DOHH2 (cell line): ENCODE results near the gene DOK7.

Source experiments
- CTCF ChIP-seq: fragments of 200-600 bp; sonication (generic); IDR thresholded peaks from one replicate; pipeline ENCODE4 v1.5.1; 2014; ENCODE audit warnings: antibody characterized with exemption, mild to moderate bottlenecking, low read depth, low read length; ENCODE audit not compliant: poor library complexity, severe bottlenecking
- EZH2phosphoT487 ChIP-seq: fragments of 200-600 bp; sonication (generic); IDR thresholded peaks from 2 replicates; pipeline ENCODE4 v1.6.1; 2017; ENCODE audit warnings: borderline replicate concordance, mild to moderate bottlenecking, antibody characterized with exemption, low read length, moderate library complexity, mixed read lengths

GRCh38 chr4:3527101-3527913 lies 64.2 kb downstream of the DOK7 start:
- TF ChIP-seq CTCF (no peak), EZH2phosphoT487 (no peak)
